HepG2 (cell line): ENCODE data around the gene DTYMK. TPM values are rescaled to one million over a fixed set of nuclear protein-coding genes. Genes with fewer than 3 reads are reported as not detected.
A peak's percentile ranks its signal among the peaks of the same experiment; 100 is the strongest.

Experiments
- CHD2 ChIP-seq: IDR thresholded peaks from 2 replicates; pipeline ENCODE4 v1.6.1; 2011; ENCODE audit warnings: low read depth, low read length, improper control_type of control experiment
- GATAD1 ChIP-seq: IDR thresholded peaks from 2 replicates; pipeline ENCODE4 v1.6.1; 2016; ENCODE audit warnings: missing genetic modification reagents, missing compliant biosample characterization
- KLF15 ChIP-seq: sonication (generic); formaldehyde crosslinking; IDR thresholded peaks from 2 replicates; pipeline ENCODE4 v1.8.1; 2023; ENCODE audit warnings: borderline replicate concordance, mild to moderate bottlenecking, inconsistent platforms, missing genetic modification reagents, mixed read lengths
- MAF1 ChIP-seq: sonication (generic); formaldehyde crosslinking; IDR thresholded peaks from 2 replicates; pipeline ENCODE4 v1.5.0; 2020; ENCODE audit warnings: missing genetic modification reagents, borderline replicate concordance
- NFE2L2 ChIP-seq: fragments of 150-350 bp; IDR thresholded peaks from 2 replicates; pipeline ENCODE4 v1.6.1; 2014; ENCODE audit warnings: low read length
- POLR2AphosphoS5 ChIP-seq: IDR thresholded peaks from 2 replicates; pipeline ENCODE4 v1.6.1; 2012; ENCODE audit warnings: low read depth, low read length
- PRPF4 ChIP-seq: fragments of 200-400 bp; formaldehyde crosslinking; IDR thresholded peaks from 2 replicates; pipeline ENCODE4 v1.6.1; 2016; ENCODE audit warnings: low read length, low read depth; ENCODE audit not compliant: poor library complexity, severe bottlenecking
- RBFOX2 ChIP-seq: fragments of 200-400 bp; formaldehyde crosslinking; IDR thresholded peaks from 2 replicates; pipeline ENCODE4 v1.6.1; 2017; ENCODE audit warnings: low read depth, mild to moderate bottlenecking, low read length
- RBM22 ChIP-seq: fragments of 200-400 bp; formaldehyde crosslinking; optimal IDR thresholded peaks from 2 replicates; pipeline ENCODE3; 2017; ENCODE audit warnings: mild to moderate bottlenecking, low read length, moderate library complexity
- TCF12 ChIP-seq, 2 experiments: fragments of 450-650 bp in 1 of 2; sonication (generic) in 1 of 2; formaldehyde crosslinking in 1 of 2; IDR thresholded peaks; 2 replicates each; pipeline versions ENCODE4 v1.6.1 to v1.8.0; 2017 to 2022; ENCODE audit warnings: antibody characterized with exemption in 1 of 2, mild to moderate bottlenecking in 1 of 2, missing genetic modification reagents in 1 of 2, moderate library complexity in 1 of 2
- THYN1 ChIP-seq: sonication (generic); formaldehyde crosslinking; IDR thresholded peaks from 2 replicates; pipeline ENCODE4 v1.8.1; 2023; ENCODE audit warnings: low read depth, mild to moderate bottlenecking, moderate library complexity, missing genetic modification reagents, borderline replicate concordance
- ZNF614 ChIP-seq: IDR thresholded peaks from 2 replicates; pipeline ENCODE4 v1.6.1; 2018; ENCODE audit warnings: missing biosample characterization, missing genetic modification reagents, inconsistent platforms, borderline replicate concordance
- polyA plus RNA-seq, 8 experiments: library from polyadenylated mRNA; depleted of rRNA in 3 of 8; stranded (reverse) in 7 of 8; unstranded in 1 of 8; fragments of >200 nt; fragmentation: Illumina TruSeq in 4 of 8; extraction: Trizol in 4 of 8; gene quantifications; 2 replicates each; pipeline versions ENCODE4 v1.2.1 to v1.2.3, GENCODE V29; 2011 to 2016; ENCODE audit warnings: low read depth in 4 of 8, missing spikeins in 1 of 8, mixed read lengths in 1 of 8; ENCODE audit not compliant: insufficient read depth in 1 of 8
- total RNA-seq, 5 experiments: library from RNA; depleted of rRNA; stranded (reverse); fragments of >200 nt; fragmentation: Illumina TruSeq; extraction: Trizol; gene quantifications; 2 replicates each; pipeline ENCODE4 v1.2.3, GENCODE V29; 2016; ENCODE audit warnings: low read depth in 1 of 5
- TF ChIP-seq, protein P1 (sequence below): sonication (generic); formaldehyde crosslinking; IDR thresholded peaks from 2 replicates; pipeline ENCODE4 v1.5.0; 2020; ENCODE audit warnings: missing genetic modification reagents, mild to moderate bottlenecking, borderline replicate concordance
- TF ChIP-seq, protein P2 (sequence below): IDR thresholded peaks from 2 replicates; pipeline ENCODE4 v1.6.1; 2016
- TF ChIP-seq, protein P3 (sequence below): sonication (generic); formaldehyde crosslinking; IDR thresholded peaks from 2 replicates; pipeline ENCODE4 v1.4.0; 2020; ENCODE audit warnings: missing genetic modification reagents, low read depth, mild to moderate bottlenecking, borderline replicate concordance
- TF ChIP-seq, protein P4 (sequence below): sonication (generic); formaldehyde crosslinking; IDR thresholded peaks from 2 replicates; pipeline ENCODE4 v1.5.0; 2020; ENCODE audit warnings: missing genetic modification reagents
- TF ChIP-seq, protein P5 (sequence below): sonication (generic); formaldehyde crosslinking; IDR thresholded peaks from 2 replicates; pipeline ENCODE4 v1.5.1; 2020; ENCODE audit warnings: missing genetic modification reagents, mild to moderate bottlenecking, borderline replicate concordance

Gene DTYMK
- total and polyA plus RNA-seq, 2 of the 13 experiments (the other 11 are each of a cell fraction or from before 2014, with no cell fraction given), result 57.5 to 134 TPM

DNA sequence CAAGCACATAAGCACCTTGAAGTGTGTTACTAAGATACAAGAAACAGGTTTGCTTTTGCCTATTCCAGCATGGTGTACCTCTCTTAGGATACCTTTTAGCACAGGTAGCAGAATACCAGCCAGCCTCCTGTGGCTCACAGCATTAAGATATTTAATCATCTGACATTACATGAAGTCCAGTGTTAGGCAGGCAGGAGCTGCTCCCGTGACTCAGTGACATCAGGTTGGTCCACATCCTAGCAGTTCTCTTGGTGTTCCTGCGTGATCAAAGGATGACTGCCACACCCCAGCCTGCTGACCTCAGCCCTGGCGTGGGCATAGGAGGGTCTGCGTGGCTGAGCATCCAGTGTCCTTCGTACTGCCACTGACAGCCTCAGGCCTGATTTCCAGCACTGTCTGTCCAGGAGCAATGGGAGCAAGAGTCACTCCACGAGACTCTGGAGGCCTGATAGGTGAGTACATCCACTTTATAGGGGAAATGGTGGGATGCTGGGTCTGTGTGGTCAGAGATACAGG is 3.6 kb upstream of the DTYMK start (continued):
- TF ChIP-seq TCF12 (IDR thresholded peaks at IDR 0.05), result no peak
- no peak for TF ChIP-seq TCF12 (CRISPR knock-in tag; IDR thresholded peaks at IDR 0.05)
- TF ChIP-seq RBM22, result peak; percentile 79
- TF ChIP-seq POLR2AphosphoS5, result peak; percentile 28; the same call in 1 of the 2 replicates
- no peak for TF ChIP-seq ZNF614
- TF ChIP-seq, protein P1, sequence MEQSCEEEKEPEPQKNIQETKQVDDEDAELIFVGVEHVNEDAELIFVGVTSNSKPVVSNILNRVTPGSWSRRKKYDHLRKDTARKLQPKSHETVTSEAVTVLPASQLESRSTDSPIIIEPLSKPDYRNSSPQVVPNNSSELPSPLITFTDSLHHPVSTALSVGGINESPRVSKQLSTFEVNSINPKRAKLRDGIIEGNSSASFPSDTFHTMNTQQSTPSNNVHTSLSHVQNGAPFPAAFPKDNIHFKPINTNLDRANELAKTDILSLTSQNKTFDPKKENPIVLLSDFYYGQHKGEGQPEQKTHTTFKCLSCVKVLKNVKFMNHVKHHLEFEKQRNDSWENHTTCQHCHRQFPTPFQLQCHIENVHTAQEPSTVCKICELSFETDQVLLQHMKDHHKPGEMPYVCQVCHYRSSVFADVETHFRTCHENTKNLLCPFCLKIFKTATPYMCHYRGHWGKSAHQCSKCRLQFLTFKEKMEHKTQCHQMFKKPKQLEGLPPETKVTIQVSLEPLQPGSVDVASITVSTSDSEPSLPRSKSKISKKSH (CRISPR knock-in tag), result no peak
- TF ChIP-seq KLF15, result no peak
- TF ChIP-seq CHD2, result no peak
- no peak for TF ChIP-seq NFE2L2
- TF ChIP-seq GATAD1, result no peak
- TF ChIP-seq RBFOX2, result 0 out of 2 replicates have a peak, but pooled peaks have one; percentile 52
- TF ChIP-seq, protein P2, sequence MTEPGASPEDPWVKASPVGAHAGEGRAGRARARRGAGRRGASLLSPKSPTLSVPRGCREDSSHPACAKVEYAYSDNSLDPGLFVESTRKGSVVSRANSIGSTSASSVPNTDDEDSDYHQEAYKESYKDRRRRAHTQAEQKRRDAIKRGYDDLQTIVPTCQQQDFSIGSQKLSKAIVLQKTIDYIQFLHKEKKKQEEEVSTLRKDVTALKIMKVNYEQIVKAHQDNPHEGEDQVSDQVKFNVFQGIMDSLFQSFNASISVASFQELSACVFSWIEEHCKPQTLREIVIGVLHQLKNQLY, result no peak
- TF ChIP-seq, protein P3, sequence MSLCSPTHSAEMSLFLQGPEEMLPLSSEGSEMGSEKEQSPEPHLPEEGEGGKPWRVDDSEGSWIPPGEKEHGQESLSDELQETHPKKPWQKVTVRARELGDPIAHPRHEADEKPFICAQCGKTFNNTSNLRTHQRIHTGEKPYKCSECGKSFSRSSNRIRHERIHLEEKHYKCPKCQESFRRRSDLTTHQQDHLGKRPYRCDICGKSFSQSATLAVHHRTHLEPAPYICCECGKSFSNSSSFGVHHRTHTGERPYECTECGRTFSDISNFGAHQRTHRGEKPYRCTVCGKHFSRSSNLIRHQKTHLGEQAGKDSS (CRISPR knock-in tag), result 0 out of 2 replicates have a peak, but pooled peaks have one; percentile 28
- TF ChIP-seq, protein P4, sequence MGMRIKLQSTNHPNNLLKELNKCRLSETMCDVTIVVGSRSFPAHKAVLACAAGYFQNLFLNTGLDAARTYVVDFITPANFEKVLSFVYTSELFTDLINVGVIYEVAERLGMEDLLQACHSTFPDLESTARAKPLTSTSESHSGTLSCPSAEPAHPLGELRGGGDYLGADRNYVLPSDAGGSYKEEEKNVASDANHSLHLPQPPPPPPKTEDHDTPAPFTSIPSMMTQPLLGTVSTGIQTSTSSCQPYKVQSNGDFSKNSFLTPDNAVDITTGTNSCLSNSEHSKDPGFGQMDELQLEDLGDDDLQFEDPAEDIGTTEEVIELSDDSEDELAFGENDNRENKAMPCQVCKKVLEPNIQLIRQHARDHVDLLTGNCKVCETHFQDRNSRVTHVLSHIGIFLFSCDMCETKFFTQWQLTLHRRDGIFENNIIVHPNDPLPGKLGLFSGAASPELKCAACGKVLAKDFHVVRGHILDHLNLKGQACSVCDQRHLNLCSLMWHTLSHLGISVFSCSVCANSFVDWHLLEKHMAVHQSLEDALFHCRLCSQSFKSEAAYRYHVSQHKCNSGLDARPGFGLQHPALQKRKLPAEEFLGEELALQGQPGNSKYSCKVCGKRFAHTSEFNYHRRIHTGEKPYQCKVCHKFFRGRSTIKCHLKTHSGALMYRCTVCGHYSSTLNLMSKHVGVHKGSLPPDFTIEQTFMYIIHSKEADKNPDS (CRISPR knock-in tag), result no peak
- TF ChIP-seq, protein P5, sequence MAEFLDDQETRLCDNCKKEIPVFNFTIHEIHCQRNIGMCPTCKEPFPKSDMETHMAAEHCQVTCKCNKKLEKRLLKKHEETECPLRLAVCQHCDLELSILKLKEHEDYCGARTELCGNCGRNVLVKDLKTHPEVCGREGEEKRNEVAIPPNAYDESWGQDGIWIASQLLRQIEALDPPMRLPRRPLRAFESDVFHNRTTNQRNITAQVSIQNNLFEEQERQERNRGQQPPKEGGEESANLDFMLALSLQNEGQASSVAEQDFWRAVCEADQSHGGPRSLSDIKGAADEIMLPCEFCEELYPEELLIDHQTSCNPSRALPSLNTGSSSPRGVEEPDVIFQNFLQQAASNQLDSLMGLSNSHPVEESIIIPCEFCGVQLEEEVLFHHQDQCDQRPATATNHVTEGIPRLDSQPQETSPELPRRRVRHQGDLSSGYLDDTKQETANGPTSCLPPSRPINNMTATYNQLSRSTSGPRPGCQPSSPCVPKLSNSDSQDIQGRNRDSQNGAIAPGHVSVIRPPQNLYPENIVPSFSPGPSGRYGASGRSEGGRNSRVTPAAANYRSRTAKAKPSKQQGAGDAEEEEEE (CRISPR knock-in tag), result no peak
- no peak for TF ChIP-seq PRPF4
- TF ChIP-seq MAF1 (CRISPR knock-in tag), result no peak
- TF ChIP-seq THYN1 (CRISPR knock-in tag), result no peak
